Keratinocyte (primary cell): Measurements from ENCODE around the gene AKAP13. TPM values are rescaled to one million over a fixed set of nuclear protein-coding genes. Genes with fewer than 3 reads are reported as not detected.
A peak's percentile ranks its signal among the peaks of the same experiment; 100 is the strongest.
"Not testable (repeated sequence)": the region's sequence is repeated elsewhere in the genome, so short reads cannot be mapped to it uniquely, and the experiment has no call there.

Experiments
- DNase-seq: peaks from one replicate; pipeline ENCODE4 v3.0.0-alpha.2; 2011; ENCODE audit warnings: low read depth, missing footprints, low spot score
- FAIRE-seq: peaks from 2 replicates; lab custom pipeline; 2011; peaks lifted over from hg19 to GRCh38; lab: Jason Lieb, UNC
- H2AFZ ChIP-seq: 2 replicates; pipeline ENCODE4 v1.6.0; 2012; ENCODE audit warnings: low read length, control low read depth, inconsistent platforms; ENCODE audit not compliant: control insufficient read depth
- H3K27ac ChIP-seq: 2 replicates; pipeline ENCODE4 v1.5.1; 2011; ENCODE audit warnings: low read length; ENCODE audit not compliant: control insufficient read depth, insufficient read depth
- H3K27me3 ChIP-seq: 3 replicates; pipeline ENCODE4 v1.6.0; 2011; ENCODE audit warnings: low read length; ENCODE audit not compliant: control insufficient read depth, insufficient read depth; ENCODE audit errors: extremely low read depth
- H3K36me3 ChIP-seq, 2 experiments: 2 replicates in 1 of 2; 3 replicates in 1 of 2; pipeline ENCODE4 v1.5.1; 2011; ENCODE audit warnings: low read length in 2 of 2, mild to moderate bottlenecking in 1 of 2; ENCODE audit not compliant: control insufficient read depth in 2 of 2, insufficient read depth in 2 of 2; ENCODE audit errors: extremely low read depth in 1 of 2
- H3K4me1 ChIP-seq: 3 replicates; pipeline ENCODE4 v1.5.1; 2011; ENCODE audit warnings: low read length; ENCODE audit not compliant: control insufficient read depth, insufficient read depth; ENCODE audit errors: extremely low read depth
- H3K4me2 ChIP-seq: 3 replicates; pipeline ENCODE4 v1.6.0; 2011; ENCODE audit warnings: low read depth, low read length; ENCODE audit not compliant: control insufficient read depth, insufficient read depth; ENCODE audit errors: extremely low read depth
- H3K4me3 ChIP-seq, 3 experiments: fragments of 200-600 bp in 1 of 3; sonication (generic) in 1 of 3; 2 replicates in 2 of 3; 3 replicates in 1 of 3; pipeline ENCODE4 v1.5.1; 2011 to 2016; ENCODE audit warnings: low read length in 3 of 3, mild to moderate bottlenecking in 3 of 3, control low read depth in 2 of 3, inconsistent platforms in 1 of 3, low read depth in 1 of 3, mixed read lengths in 1 of 3, mixed run types in 1 of 3, moderate library complexity in 1 of 3; ENCODE audit not compliant: control insufficient read depth in 2 of 3, insufficient read depth in 2 of 3; ENCODE audit errors: extremely low read depth in 1 of 3
- H3K79me2 ChIP-seq: 2 replicates; pipeline ENCODE4 v1.6.0; 2012; ENCODE audit warnings: low read length; ENCODE audit not compliant: control insufficient read depth, insufficient read depth
- H3K9ac ChIP-seq: 3 replicates; pipeline ENCODE4 v1.6.0; 2011; ENCODE audit warnings: low read length; ENCODE audit not compliant: control insufficient read depth, insufficient read depth; ENCODE audit errors: extremely low read depth
- H3K9me1 ChIP-seq: 3 replicates; pipeline ENCODE4 v1.6.0; 2011; ENCODE audit warnings: low read length; ENCODE audit not compliant: control insufficient read depth, insufficient read depth; ENCODE audit errors: extremely low read depth
- H3K9me3 ChIP-seq: 2 replicates; pipeline ENCODE4 v1.5.1; 2012; ENCODE audit warnings: low read depth, low read length; ENCODE audit not compliant: control insufficient read depth
- H4K20me1 ChIP-seq: 3 replicates; pipeline ENCODE4 v1.6.0; 2011; ENCODE audit warnings: low read length; ENCODE audit not compliant: control insufficient read depth, insufficient read depth; ENCODE audit errors: extremely low read depth
- dilution Hi-C: fragments of 300-500 bp; cut with MboI; formaldehyde crosslinking; loops from one replicate; pipeline ENCODE4 v1.7.0; 2020; ENCODE audit warnings: low sequenced_read_pairs; ENCODE audit not compliant: extremely low pct_ligation_motif_present
- polyA plus RNA-seq, 5 experiments: library from polyadenylated mRNA; depleted of rRNA in 3 of 5; stranded (reverse) in 3 of 5; stranded (forward) in 1 of 5; unstranded in 1 of 5; fragments of >200 nt; gene quantifications; 1 replicate in 1 of 5; 2 replicates in 3 of 5; 3 replicates in 1 of 5; pipeline versions ENCODE4 v1.2.1 to v1.2.3, GENCODE V29; 2011 to 2012; ENCODE audit warnings: missing spikeins in 2 of 5, low read depth in 1 of 5, low replicate concordance in 1 of 5

Gene AKAP13
- polyA plus RNA-seq, 1 donor (not counting 4 experiments of a cell fraction or from before 2014, with no cell fraction given): 16.7 TPM

DNA sequence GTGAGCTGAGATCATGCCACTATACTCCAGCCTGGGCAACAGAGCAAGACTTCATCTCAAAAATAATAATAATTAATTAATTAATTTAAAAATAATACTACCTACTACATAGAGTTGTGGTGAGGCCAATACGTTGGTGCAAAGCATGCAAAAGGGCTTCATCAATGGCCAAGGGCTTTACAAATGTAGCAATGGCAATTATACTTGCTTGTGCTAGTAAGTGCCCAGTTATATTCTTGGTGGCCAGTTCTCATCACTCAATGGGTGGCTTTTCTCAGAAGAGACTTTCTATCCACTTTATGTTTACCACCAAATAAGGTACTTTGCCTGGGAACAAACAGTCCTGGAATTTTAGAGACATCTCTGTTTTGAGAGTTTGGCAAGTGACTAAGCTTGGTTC, 36.2 kb upstream of the AKAP13 start:
- H3K4me1 ChIP-seq: peaks cover 19% of the 10 kb centered on the region
- H3K9me3 ChIP-seq, DNase-seq, FAIRE-seq, H3K79me2 ChIP-seq, dilution Hi-C loops, H2AFZ ChIP-seq, H4K20me1 ChIP-seq, H3K36me3 ChIP-seq, H3K9me1 ChIP-seq, H3K4me3 ChIP-seq, H3K27me3 ChIP-seq: not testable (repeated sequence)
- peak overlapping the region; percentile 28 for H3K9ac ChIP-seq
- H3K27ac ChIP-seq: peak overlapping the region; percentile 86
- H3K4me2 ChIP-seq: peak overlapping the region; percentile 45

DNA sequence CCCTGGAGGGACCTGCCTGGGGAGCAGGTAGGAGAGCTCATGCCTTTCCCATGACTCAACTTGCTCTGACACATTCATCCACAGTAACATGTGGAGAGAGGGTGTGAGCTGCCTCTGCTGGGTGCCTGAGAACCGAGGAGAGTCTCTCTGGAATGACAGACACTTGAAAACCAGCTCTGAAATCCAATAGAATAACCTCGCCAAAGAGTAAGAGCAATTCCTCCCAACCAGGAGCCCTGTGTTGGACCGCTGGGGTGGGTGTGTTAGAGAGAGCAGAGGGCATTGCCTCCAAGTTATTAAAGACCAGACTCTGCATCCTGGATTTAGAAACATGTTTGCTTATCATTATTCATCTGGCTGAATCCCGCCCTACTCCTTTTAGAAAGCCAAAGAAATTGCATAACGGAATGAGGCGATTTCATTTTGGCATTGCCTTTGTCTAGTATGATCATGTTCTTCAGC, 35.7 kb upstream of the AKAP13 start:
- peak overlapping the region; percentile 42 for H2AFZ ChIP-seq
- H3K9me1 ChIP-seq, H3K79me2 ChIP-seq, H3K36me3 ChIP-seq, dilution Hi-C loops, H4K20me1 ChIP-seq, H3K27me3 ChIP-seq, H3K9me3 ChIP-seq, DNase-seq: not testable (repeated sequence)
- H3K27ac ChIP-seq: peak overlapping the region; percentile 91
- FAIRE-seq: peak; percentile 100
- H3K4me1 ChIP-seq: peaks cover 19% of the 10 kb centered on the region
- H3K4me2 ChIP-seq: peak overlapping the region; percentile 91
- peak overlapping the region in 2 of 3 experiments; percentile 46 to 59 for H3K4me3 ChIP-seq
- H3K9ac ChIP-seq: peak overlapping the region; percentile 63

- H3K9me3 ChIP-seq, dilution Hi-C loops, DNase-seq, H3K9me1 ChIP-seq, H3K36me3 ChIP-seq, H3K27me3 ChIP-seq, H4K20me1 ChIP-seq, H3K79me2 ChIP-seq, FAIRE-seq: not testable (repeated sequence)
- peak overlapping the region; percentile 42 for H2AFZ ChIP-seq
- H3K27ac ChIP-seq: peak overlapping the region; percentile 91
- peak overlapping the region; percentile 91 for H3K4me2 ChIP-seq
- peaks cover 19% of the 10 kb centered on the region for H3K4me1 ChIP-seq
- H3K4me3 ChIP-seq: peak overlapping the region in 2 of 3 experiments; percentile 46 to 59
- peak overlapping the region; percentile 63 for H3K9ac ChIP-seq
Observed at GRCh38 chr15:85345196-85345918, 35.0 kb upstream of the AKAP13 start.

GRCh38 chr15:85346462-85347084, 33.8 kb upstream of the AKAP13 start:
- dilution Hi-C loops, DNase-seq, H3K36me3 ChIP-seq, H4K20me1 ChIP-seq, H3K9ac ChIP-seq, H3K9me1 ChIP-seq, H3K9me3 ChIP-seq, H3K79me2 ChIP-seq, H2AFZ ChIP-seq, H3K4me3 ChIP-seq, H3K27me3 ChIP-seq: not testable (repeated sequence)
- peak; percentile 97 for FAIRE-seq
- Histone ChIP-seq H3K27ac (peak overlapping the region; percentile 54), H3K4me1 (peaks cover 19% of the 10 kb centered on the region), H3K4me2 (peak overlapping the region; percentile 22)
